Eye (tissue), 1 donor: ENCODE results near the gene DHRS13.
"Not testable (repeated sequence)": the region's sequence is repeated elsewhere in the genome, so short reads cannot be mapped to it uniquely, and the experiment has no call there.

Experiments
- DNase-seq: peaks from one replicate; pipeline ENCODE4 v3.0.0-alpha.2; 2015

The DHRS13 gene

DNA sequence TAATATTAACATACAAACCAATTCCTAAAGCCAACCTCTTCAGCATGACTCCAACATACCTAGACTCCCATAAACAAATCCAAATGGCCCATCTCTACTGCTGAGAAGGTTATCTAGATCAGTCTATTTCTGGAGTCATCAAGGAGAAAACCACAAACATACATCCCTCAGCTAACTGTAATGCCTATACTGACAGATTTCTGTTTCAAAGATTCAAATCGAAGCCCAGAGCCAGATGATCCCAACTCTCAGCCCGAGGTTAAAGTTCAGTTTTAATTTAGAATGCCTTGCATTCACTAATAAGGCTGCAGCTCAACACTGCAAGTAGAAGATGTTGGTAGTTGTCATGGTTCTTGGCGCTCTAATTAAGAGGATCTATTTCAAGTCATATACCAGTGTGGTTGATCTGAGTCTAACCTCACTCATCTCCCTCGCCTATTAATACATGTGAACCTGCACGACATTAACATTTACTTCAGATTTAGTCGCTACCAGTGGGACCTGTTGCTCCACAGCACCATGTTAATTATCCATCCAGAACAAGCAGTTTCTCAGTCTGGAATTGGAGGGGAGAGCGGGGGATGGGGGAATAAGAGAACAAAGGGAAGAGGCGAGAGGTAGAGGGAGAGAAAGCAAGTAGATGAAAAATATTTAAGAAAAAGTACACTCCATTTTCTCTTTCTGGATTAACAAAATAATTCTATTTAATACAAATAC is 33.0 kb upstream of the DHRS13 start:
- DNase-seq = peak; percentile 45

DNA sequence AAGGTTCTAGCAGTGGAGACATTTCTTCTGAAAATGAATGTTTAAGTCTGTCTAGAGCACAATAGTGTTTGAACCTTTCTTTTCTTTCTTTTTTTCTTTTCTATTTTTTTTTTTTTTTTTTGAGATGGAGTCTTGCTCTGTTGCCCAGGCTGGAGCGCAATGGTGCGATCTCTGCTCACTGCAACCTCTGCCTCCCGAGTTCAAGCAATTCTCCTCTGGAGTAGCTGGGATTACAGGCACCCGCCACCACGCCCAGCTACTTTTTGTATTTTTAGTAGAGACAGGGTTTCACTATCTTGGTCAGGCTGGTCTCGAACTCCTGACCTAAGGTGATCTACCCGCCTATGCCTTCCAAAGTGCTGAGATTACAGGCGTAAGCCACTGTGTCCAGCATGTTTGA is 31.6 kb upstream of the DHRS13 start:
- not testable (repeated sequence) for DNase-seq

DNA sequence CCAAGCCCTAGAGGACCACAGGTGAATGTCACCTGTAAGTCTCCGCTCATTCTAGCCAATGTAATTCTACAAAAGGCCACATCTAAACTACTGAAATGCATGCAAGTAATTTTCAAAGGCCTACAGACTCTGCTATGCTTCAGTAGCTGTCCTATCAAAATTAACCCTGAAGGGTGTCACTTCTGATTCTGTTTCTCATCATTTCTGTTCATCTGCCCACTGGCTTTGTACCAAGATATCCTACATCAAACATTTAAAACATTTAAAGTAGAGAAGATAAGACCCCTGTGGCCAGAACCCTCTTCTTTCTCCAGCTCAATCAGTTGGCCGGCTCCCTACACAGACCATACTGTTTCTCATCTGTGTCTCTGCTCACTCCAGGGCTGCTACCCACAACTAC is 26.9 kb upstream of the DHRS13 start:
- no peak for DNase-seq

DNA sequence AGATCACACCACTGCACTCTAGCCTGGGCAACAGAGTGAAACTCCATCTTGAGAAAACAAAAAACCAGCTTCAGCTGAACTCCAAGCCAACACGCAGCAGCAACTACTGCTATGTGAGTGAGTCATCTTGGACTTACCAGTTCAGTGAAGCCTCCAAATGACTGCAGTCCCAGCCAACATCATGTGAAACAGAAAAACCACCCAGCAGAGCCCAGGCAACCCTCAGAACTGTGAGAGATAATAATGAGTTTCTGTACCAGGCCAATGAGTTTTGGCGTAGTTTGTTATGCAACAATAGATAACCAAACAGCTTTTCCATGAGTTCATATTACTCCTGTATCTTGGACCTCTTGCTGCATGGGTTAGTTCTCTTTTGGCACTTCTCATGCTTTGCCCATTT is 25.2 kb upstream of the DHRS13 start:
- no peak for DNase-seq

DNA sequence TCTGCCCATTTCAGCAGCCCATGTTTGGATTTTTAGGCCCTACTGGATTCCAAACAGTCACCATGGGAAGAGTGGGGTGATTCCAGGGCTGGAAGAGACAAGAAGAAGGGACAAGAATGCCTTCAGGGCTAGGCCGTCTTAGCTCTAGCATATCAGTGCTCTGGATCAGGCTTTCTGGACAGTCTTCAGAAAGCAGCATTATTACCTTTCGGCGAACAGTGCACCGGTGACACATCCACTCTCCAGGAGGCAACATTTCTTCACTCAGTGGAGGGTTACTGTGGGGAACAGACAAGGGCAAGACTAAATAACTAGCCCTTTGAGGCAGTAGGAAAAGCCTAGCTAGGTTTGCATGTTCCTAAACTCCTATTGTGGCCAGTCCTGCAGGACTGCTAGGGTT is 23.9 kb upstream of the DHRS13 start:
- no peak for DNase-seq

DNA sequence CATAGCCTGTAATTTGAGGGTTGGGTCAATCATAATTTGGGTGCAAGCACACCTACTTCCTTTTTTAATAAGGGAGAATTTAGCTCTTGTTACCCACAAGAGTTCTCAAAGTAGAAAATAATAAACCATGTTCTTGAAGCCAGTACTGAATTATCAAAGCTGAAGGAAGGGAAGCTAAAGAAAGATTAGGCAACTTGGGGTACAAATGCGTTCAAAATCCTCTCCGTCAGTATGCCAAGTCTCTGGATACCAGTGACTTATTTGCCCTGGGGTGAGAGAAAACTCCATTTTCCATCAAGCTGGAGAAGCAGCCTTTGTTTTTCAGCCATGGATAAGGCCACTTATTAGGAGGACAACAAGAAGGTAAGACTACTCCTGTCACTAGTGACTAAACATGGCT is 23.5 kb upstream of the DHRS13 start:
- no peak for DNase-seq

DNA sequence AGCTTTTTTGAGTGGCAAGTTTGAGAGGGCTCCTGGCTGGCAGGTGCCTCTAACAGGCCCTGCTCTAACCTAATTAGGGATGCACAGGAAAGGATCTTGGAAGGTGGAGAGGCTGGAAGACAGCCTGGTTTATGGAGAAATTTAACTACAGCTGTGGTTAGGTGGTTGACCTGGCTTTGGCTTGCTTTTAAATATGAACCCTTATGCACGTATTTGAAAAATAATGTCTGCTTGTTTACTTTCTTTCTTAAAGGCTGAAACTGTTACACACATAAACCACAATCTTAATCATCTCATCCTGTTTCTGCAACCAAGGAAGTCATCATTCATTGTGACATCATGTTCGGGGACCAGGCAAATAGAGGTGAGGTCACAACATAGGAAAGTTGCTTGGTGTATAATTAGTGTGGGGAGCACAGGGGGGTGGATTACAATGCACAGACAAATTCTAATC is 23.1 kb upstream of the DHRS13 start:
- DNase-seq = no peak

DNA sequence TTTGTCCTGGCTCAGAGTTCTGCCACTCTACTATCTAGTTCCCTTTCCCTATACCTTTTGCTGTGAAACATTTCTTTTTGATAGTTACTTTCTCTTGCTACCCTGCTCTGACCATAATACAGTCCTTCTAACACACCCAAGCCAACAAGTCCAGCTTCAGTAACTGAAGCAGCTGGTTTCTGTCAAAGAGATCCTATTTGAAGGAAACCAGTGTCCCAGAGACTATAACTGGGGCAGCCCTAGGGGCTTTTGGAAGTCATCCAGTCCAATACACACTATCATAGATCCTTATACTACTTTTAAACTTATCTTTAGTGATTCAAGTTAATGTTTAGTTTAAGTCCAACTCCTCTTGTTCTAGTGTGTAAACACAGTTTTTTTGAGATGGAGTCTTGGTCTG is 17.3 kb upstream of the DHRS13 start:
- no peak for DNase-seq

DNA sequence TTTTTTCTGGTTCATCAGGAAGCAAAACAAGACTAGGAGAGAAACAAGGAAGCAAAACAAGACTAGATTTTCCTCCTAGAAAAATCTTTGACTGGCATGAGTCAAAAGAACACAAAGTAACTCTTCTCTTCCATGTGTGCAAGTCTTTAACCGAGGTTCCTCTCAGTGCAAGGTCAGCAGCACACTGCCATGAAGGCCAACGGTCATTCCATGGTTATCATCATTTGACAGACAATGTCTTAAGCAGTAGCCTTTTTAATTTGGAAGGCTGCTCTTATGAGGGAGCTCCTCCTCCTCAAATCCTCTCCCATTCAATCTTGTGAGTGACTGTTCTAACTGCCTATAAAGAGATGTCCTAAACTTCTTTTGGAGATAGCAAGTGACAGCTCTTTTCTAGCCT is 15.4 kb upstream of the DHRS13 start:
- DNase-seq = no peak

DNA sequence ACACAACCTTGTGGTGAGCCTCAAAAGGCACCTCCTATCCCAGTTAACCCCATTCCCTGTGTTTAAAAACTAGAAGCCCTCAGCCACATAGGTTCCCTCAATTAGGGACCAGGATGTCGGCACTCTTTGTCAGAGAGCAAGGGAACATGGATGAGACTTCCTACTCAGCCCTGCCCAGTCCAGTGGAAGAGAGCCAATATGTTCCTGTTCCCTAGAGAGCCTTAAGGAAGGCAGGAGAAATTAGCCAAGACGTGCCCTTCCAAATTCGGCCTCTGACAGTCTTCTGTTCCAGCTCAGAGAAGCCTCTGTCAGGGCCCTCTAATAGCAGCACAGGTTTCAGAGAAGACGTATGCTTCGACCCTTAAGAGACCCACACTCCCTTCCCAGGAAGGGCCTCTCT is 14.6 kb upstream of the DHRS13 start:
- DNase-seq = no peak

DNA sequence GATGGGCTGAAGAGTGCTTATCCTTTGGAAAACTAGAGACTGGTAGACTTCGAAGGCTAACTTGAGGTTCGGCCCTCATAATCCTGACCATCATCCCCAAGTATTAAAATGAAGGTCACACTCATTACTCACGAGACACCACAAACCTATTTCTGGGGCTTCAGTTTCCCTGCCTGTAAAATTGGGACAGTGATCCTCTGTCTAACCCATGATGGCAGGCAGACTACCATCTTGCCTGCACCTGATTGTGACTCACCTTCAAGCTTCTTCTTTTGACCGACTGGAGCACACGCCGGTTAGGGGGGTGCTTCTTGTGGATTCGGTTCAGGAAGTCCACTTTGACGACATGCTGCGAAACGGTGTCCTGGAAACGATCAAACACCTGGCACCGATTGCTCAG is 14.2 kb upstream of the DHRS13 start:
- DNase-seq = no peak

DNA sequence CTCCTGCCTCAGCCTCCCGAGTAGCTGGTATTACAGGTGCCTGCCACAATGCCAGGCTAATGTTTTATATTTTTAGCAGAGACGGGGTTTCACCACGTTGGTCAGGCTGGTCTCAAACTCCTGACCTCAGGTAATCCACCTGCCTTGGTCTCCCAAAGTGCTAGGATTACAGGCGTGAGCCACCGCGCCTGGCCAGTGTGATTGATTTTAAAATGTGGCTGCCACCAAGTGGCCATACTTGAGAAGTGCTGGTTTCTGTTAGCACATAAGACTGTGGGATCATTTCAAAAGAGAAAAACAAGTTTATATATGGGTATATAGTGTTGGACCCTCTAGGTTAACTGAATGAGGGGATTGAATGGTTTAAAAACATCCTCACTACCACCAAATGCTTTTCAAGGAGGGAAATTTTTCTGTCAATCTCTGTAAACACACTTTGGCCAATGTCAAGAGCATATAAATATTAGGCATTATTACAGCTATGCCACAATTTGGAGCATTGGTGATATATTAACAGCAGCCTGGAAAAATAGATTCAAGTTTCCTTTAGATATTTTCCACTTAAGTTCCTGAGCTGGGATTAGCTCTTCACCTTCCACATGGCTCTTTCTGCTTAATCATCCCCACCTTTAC is 13.5 kb upstream of the DHRS13 start:
- peak; percentile 60 for DNase-seq

DNA sequence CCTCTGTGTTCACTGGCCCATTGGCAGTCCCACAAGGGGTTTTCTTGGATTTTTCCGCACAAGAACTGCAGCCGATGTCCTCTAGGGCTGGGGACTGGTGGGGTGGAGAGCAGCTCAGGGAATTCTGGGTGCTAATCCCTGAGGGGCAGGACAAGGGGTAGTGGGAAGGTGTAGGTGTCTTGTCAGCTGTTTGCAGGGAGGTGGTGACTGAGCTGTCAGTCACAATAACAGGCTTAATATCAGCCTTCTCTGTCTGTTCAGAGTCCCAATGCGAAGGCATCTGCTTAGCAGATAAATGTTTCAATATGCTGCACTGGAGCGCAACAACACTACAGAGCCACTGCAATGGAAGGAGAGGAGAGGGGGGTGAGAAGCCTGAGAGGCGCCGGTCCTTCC is 10.1 kb upstream of the DHRS13 start:
- DNase-seq = no peak

DNA sequence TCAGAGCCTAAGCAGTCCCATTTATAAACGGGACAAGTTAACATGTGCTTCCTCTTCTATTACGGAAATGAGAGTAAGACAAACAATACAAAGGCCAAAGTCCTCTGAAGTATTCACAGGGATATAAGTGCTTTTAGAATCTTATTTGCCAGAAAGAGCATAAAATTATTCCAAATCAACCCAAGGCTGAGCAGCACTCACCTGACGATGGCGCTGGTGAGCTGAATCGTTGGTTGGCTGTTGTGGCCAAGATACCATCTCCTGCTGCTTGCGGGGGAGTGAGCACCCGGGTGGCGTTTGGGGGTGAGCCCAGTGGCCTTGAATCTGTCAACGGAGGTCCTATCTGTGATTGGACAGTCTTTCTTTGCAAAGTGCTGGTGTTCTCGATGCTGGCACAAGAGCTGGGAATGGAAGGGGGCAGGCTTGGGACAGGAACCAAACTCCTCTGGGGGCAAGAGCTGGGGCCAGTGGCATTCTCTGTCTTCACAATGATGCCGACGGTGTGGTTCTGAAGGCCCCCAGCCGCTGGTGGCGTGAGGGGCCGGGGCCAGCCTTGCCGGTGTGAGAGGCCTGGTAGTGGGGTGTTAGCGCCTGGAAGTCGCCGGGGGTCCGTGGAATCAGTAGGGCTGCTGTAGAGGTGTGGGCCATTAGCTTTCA is 9.5 kb upstream of the DHRS13 start:
- no peak for DNase-seq

DNA sequence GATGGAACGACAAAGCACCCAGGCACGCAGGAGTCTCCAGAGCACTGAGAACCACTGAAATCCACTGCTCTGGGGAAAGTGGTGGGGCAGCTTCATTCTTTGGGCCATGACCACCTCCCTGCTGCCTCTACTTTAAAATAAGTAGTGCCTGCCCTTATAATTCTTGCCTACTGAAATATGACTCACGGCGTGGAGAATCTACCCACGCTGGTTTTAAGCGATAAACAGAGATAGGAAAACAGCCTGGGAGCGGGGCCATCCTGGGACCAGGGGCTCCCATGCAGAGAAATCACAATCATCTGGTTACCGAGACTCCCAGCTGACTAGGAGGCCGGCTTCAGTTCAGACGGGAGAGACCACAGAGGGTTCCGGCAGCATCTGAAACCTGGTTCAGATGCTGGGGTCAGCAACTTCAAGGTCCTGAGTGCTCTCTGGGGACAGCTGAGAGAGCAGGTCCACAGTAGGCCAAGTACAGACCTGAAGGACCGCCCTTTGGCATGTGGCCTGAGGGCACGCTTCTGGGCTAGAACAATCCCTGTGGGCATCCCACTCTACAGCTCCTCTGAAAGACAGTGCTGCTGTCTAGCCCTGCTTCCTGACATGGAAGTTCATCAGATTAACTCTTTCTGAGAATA is 8.6 kb upstream of the DHRS13 start:
- no peak for DNase-seq

DNA sequence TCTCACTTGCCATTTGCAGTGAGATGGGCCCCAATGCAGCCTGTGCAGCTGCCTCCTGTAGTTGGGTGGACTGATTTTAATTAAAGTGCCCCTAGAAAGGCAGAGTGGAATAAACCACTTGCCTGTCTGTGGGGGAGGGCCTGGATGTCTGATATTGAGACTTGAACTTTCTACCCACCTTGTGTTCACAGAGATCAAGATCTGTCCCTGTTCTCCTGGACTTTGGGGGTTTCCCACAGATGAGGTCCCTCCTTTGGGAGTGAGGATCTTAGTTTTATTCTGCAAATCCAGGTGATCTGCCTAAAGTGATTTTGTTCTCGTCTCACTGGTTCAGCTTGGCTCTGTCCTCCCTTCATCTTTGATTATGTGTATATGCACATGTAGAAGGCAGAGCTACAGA is 7.7 kb upstream of the DHRS13 start:
- no peak for DNase-seq

DNA sequence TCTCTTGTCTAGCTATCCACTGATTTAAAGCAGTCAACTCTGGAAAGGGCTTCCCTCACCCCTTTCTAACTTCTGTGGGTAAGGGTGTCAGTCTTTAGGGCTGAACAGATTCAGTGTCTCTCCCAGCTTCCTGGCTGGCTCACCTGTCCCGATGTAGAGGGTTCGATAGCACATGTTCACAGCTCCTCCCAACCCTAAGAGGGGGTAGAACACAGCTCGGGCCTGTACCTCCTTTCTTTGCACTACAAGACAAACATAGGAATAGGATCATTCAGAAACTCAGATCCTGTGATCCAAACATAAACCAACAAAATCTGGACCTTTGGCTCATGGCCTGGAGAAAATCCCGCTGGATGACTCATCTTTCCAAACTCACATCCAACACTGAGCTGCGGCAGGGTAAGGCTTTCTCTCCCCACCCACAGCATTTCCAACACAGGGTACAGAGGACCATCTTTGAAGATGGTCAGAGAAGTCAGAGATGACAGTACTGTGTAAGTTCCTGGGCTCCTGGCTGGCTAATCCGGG is 5.8 kb upstream of the DHRS13 start:
- DNase-seq = no peak

DNA sequence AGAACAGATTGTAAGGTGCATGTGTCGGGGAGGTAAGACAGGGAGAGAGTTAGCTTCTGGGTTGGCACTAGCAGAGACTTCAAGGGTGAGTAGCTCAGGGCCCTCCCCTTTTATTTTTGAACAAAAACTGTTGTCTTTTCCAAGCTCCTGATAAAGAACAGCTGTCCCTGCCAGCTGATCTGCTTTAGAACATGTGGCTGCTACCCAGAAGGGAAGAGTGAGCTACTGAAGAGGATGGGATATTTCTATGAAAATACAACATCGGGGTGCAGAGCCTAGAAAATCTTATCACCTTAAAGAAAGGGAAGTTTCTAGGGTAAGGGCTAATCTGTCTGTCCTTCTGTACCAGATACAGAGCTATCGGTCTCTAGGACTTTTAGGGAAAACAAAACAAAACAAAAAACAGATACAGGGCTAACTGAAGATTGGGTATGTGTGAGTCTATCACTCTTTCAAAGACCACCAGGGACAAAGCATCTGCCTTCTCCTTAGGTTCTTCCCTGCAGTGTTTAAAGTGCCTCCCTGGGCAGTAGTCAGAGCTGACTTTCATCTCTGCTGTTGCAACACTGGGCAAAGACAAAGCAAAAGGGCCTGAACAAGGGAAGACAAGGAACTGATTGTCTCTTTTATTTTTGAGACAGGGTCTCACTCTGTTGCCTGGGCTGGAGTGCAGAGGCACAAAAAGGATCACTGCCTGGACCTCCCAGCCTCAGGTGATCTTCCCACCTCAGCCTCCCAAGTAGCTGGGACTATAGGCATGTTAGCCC is 5.0 kb upstream of the DHRS13 start:
- DNase-seq = no peak

DNA sequence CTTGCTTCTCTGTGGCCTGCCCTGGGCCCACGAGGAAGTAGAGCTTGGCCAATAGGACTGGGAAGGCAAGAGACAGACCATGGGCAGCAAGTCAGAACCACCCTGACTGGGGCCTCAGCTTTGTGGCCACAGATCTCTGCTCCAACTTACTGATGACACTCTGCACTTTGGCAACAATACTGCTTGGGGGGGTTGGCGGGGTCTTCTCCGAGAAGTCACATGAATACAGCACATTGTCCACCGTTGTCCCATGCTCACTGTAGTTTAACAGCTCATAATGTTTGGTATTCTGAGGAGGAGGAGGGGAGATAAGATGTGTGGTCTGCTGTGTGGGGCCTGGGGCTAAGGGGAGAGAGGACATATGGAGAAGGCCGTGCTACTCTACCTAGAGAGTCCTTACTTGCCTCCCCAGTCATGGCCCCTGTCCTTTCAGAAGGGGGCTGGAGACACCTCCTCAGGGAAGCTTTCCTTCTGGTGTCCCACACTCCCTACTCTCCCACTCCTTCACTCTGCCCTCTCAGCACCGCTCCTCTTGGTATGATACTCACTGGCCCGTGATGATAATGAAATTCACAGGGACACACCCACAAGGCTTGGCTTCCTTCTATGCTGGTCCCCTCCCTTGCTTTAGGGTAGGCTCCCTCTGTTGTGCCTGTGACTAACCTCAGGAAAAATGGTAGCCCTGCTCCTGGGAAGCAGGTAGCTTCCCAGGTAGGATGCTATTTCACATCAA is 4.0 kb upstream of the DHRS13 start:
- DNase-seq = no peak

DNA sequence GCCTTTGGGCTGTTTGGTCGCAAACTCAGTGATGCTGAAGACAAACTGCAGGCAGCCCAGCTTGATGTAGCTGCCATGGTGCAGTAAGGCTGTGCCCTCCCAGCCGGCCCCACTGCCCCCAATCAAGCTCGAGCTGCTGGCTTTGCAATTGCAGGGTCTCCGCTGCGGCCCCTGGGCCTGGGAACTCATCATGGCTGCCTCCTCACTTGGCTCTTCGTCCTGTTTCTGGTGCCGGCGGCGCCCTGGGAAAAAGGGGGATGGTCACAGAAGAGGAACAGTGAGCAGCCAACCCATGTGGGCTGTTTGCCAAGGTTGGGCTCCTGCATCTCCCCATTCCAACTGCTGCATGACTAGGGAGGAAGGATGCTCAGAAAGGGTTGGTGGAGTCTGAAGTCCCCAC is 3.4 kb upstream of the DHRS13 start:
- DNase-seq = no peak

DNA sequence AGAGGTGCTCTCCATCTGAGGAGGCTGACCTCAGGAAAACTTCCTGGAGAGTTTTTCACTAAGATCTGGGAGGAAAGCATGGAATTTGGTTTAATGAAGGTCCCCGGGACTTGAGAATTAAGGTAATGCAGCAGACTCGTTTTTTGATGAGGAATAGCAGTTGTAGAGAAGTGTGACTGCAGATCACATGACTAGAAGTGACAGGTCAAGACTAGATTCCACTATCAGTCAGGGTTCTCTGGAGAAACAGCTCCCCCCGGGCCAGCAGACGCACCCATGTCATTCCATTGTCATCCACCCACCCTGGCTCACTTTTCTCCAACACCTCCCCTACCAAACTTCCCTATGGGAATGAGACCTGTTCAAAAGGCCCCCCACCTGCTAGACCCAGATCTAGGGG is 1.9 kb upstream of the DHRS13 start:
- no peak for DNase-seq

DNA sequence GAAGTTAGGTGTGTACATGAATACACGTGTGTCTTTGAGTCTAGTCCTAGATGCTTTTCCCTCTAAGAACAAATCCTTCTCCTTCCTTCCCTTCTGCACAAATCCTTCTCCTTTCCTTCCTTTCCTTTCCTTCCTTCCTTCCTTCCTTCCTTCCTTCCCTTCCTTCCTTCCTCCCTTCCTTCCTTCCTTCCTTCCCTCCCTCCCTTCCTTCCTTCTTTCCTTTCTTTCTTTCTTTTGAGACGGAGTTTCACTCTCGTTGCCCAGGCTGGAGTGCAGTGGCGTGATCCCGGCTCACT is 615 bp upstream of the DHRS13 start:
- not testable (repeated sequence) for DNase-seq
